ENCODE measurements around the gene PCDHA11. TPM values are rescaled to one million over a fixed set of nuclear protein-coding genes. Genes with fewer than 3 reads are reported as not detected.

PCDHA11 gene
- total RNA-seq, 2 experiments from 2014 or later: not detected

DNA sequence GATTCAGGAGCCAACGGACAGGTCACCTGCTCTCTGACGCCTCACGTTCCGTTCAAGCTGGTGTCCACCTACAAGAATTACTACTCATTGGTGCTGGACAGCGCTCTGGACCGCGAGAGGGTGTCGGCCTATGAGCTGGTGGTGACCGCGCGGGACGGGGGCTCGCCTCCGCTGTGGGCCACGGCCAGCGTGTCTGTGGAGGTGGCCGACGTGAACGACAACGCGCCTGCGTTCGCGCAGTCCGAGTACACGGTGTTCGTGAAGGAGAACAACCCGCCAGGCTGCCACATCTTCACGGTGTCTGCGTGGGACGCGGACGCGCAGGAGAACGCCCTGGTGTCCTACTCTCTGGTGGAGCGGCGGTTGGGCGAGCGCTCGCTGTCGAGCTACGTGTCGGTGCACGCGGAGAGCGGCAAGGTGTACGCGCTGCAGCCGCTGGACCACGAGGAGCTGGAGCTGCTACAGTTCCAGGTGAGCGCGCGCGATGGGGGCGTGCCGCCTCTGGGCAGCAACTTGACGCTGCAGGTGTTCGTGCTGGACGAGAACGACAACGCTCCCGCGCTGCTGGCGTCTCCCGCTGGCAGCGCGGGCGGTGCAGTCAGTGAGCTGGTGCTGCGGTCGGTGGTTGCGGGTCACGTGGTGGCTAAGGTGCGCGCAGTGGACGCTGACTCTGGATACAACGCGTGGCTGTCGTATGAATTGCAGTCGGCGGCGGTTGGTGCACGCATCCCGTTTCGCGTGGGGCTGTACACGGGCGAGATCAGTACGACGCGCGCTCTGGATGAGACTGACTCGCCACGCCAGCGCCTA lies 11.4 kb upstream of the PCDHA11 start:
- no peak for DNase-seq (ENCODE audit: low spot score)
- H3K36me3 ChIP-seq (ENCODE audit: insufficient read depth, low read length): no peaks in the 10 kb centered on the region
- H3K4me2 ChIP-seq (ENCODE audit: low read length): no peak overlapping the region
- H3K79me2 ChIP-seq (ENCODE audit: insufficient read depth, low read depth, low read length): no peaks in the 10 kb centered on the region
- H4K20me1 ChIP-seq (ENCODE audit: insufficient read depth, low read length): no peaks in the 10 kb centered on the region
- intact Hi-C loops (cut with micrococcal nuclease; ENCODE audit: unreplicated experiment): no loop called here
- no peaks in the 10 kb centered on the region for H3K9me3 ChIP-seq (ENCODE audit: low read length)
- H3K4me3 ChIP-seq (ENCODE audit: low read depth, low read length, poor library complexity, severe bottlenecking): no peak overlapping the region
- BruUV-seq (replicated peaks): no TSS peak
- no peak overlapping the region for H3K27ac ChIP-seq (ENCODE audit: low read depth, low read length, poor library complexity, severe bottlenecking)
- ChIA-PET CTCF (ENCODE audit: unreplicated experiment) (no interaction called here), POLR2A (no interaction called here)
- TF ChIP-seq EZH2phosphoT487 (IDR thresholded peaks at IDR 0.05; ENCODE audit: borderline replicate concordance, low read depth, low read length): no peak
- TF ChIP-seq, protein P1, sequence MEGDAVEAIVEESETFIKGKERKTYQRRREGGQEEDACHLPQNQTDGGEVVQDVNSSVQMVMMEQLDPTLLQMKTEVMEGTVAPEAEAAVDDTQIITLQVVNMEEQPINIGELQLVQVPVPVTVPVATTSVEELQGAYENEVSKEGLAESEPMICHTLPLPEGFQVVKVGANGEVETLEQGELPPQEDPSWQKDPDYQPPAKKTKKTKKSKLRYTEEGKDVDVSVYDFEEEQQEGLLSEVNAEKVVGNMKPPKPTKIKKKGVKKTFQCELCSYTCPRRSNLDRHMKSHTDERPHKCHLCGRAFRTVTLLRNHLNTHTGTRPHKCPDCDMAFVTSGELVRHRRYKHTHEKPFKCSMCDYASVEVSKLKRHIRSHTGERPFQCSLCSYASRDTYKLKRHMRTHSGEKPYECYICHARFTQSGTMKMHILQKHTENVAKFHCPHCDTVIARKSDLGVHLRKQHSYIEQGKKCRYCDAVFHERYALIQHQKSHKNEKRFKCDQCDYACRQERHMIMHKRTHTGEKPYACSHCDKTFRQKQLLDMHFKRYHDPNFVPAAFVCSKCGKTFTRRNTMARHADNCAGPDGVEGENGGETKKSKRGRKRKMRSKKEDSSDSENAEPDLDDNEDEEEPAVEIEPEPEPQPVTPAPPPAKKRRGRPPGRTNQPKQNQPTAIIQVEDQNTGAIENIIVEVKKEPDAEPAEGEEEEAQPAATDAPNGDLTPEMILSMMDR (conservative IDR thresholded peaks at IDR 0.05; ENCODE audit: low read length): no peak
- no peak overlapping the region for H2AFZ ChIP-seq (ENCODE audit: low read length)
- H3K9me2 ChIP-seq (ENCODE audit: insufficient read depth, low read length): no peaks in the 10 kb centered on the region
- no peaks in the 10 kb centered on the region for H3K4me1 ChIP-seq (ENCODE audit: insufficient read depth, low read length, poor library complexity, severe bottlenecking)

DNA sequence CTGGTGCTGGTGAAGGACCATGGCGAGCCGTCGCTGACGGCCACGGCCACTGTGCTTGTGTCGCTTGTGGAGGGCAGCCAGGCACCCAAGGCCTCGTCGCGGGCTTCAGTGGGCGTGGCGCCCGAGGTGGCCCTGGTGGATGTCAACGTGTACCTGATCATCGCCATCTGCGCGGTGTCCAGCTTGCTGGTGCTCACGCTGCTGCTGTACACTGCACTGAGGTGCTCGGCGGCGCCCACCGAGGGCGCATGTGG lies 10.8 kb upstream of the PCDHA11 start:
- no peaks in the 10 kb centered on the region for H3K9me2 ChIP-seq (ENCODE audit: insufficient read depth, low read length)
- BruUV-seq (replicated peaks): no TSS peak
- DNase-seq (ENCODE audit: low spot score): no peak
- TF ChIP-seq EZH2phosphoT487 (IDR thresholded peaks at IDR 0.05; ENCODE audit: borderline replicate concordance, low read depth, low read length): no peak
- TF ChIP-seq, protein P1 (conservative IDR thresholded peaks at IDR 0.05; ENCODE audit: low read length): no peak
- POLR2A ChIA-PET: no interaction called here
- H3K27ac ChIP-seq (ENCODE audit: low read depth, low read length, poor library complexity, severe bottlenecking): no peak overlapping the region
- no peak overlapping the region for H3K4me2 ChIP-seq (ENCODE audit: low read length)
- H3K4me1 ChIP-seq (ENCODE audit: insufficient read depth, low read length, poor library complexity, severe bottlenecking): no peaks in the 10 kb centered on the region
- intact Hi-C loops (cut with micrococcal nuclease; ENCODE audit: unreplicated experiment): no loop called here
- no peaks in the 10 kb centered on the region for H3K79me2 ChIP-seq (ENCODE audit: insufficient read depth, low read depth, low read length)
- H3K4me3 ChIP-seq (ENCODE audit: low read depth, low read length, poor library complexity, severe bottlenecking): no peak overlapping the region
- no peak overlapping the region for H2AFZ ChIP-seq (ENCODE audit: low read length)
- no peaks in the 10 kb centered on the region for H3K36me3 ChIP-seq (ENCODE audit: insufficient read depth, low read length)
- H3K9me3 ChIP-seq (ENCODE audit: low read length): no peaks in the 10 kb centered on the region
- no peaks in the 10 kb centered on the region for H4K20me1 ChIP-seq (ENCODE audit: insufficient read depth, low read length)
- CTCF ChIA-PET (ENCODE audit: unreplicated experiment): no interaction called here

DNA sequence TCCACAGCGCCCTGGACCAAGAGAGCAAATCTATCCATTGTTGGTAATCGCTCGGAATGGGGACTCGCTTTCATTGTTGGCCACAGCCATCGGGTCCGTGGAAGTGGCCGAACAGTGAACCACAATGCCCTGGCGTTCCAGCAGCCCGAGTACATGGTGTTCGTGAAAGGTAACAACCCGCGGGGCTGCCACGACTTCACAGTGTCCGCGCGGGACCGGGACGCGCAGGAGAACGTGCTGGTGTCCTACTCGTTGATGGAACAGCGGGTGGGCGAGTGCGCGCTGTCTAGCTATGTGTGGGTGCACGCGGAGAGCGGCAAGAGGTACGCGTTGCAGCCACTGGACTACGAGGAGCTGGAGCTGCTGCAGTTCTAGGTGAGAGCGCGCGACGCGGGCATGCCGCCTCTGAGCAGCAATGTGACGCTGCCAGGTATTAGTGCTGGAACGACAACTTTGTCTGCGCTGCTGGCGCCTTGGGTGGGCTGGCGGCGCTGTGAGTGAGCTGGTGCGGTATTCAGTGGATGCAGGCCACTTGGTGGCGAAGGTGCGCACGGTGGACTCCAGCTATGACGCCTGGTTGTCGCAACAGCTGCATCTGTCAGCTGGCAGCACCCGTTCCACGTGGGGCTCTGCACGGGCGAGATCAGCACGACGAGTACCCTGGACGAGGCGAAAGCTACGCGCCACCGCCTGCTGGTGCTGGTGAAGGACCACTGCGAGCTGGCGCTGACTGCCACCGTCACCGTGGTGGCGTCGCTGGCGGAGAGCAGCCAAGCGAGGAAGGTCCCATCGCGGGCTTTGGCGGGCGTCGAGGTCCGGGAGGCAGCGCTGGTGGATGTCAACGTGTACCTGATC lies 6.1 kb upstream of the PCDHA11 start:
- no TSS peak for BruUV-seq (replicated peaks)
- no peaks in the 10 kb centered on the region for H3K9me2 ChIP-seq (ENCODE audit: insufficient read depth, low read length)

More for the DNA sequence above, 6.1 kb upstream of the PCDHA11 start:
- intact Hi-C loops (cut with micrococcal nuclease; ENCODE audit: unreplicated experiment): no loop called here
- Histone ChIP-seq H3K9me3 (ENCODE audit: low read length) (no peaks in the 10 kb centered on the region), H3K4me2 (ENCODE audit: low read length) (no peak overlapping the region), H3K4me1 (ENCODE audit: insufficient read depth, low read length, poor library complexity, severe bottlenecking) (no peaks in the 10 kb centered on the region), H4K20me1 (ENCODE audit: insufficient read depth, low read length) (no peaks in the 10 kb centered on the region), H3K27ac (ENCODE audit: low read depth, low read length, poor library complexity, severe bottlenecking) (no peak overlapping the region), H3K4me3 (ENCODE audit: low read depth, low read length, poor library complexity, severe bottlenecking) (no peak overlapping the region), H2AFZ (ENCODE audit: low read length) (no peak overlapping the region), H3K36me3 (ENCODE audit: insufficient read depth, low read length) (no peaks in the 10 kb centered on the region), H3K79me2 (ENCODE audit: insufficient read depth, low read depth, low read length) (no peaks in the 10 kb centered on the region)
- no peak for DNase-seq (ENCODE audit: low spot score)
- POLR2A ChIA-PET: no interaction called here
- CTCF ChIA-PET (ENCODE audit: unreplicated experiment): no interaction called here
- no peak for TF ChIP-seq EZH2phosphoT487 (IDR thresholded peaks at IDR 0.05; ENCODE audit: borderline replicate concordance, low read depth, low read length)
- TF ChIP-seq, protein P1 (conservative IDR thresholded peaks at IDR 0.05; ENCODE audit: low read length): no peak

All from OCI-LY7 (cell line).